IMR-90 (cell line): Measurements from ENCODE around the gene MALRD1.

Experiments used
- CEBPB ChIP-seq: IDR thresholded peaks from 2 replicates; pipeline ENCODE4 v1.6.1; 2012; ENCODE audit warnings: low read depth, low read length, improper control_type of control experiment
- CHD1 ChIP-seq: IDR thresholded peaks from 2 replicates; pipeline ENCODE4 v1.6.1; 2012; ENCODE audit warnings: low read depth, low read length, improper control_type of control experiment
- CTCF ChIP-seq: conservative IDR thresholded peaks from 2 replicates; pipeline ENCODE4 v1.5.1; 2012; ENCODE audit warnings: mild to moderate bottlenecking, low read depth, low read length, improper control_type of control experiment
- MAFK ChIP-seq: IDR thresholded peaks from 2 replicates; pipeline ENCODE4 v1.6.1; 2012; ENCODE audit warnings: low read depth, low read length, improper control_type of control experiment
- MXI1 ChIP-seq: IDR thresholded peaks from 2 replicates; pipeline ENCODE4 v1.6.1; 2012; ENCODE audit warnings: low read depth, mild to moderate bottlenecking, low read length, moderate library complexity, borderline replicate concordance
- POLR2A ChIP-seq: IDR thresholded peaks from 2 replicates; pipeline ENCODE4 v1.6.1; 2012; ENCODE audit warnings: mild to moderate bottlenecking, low read depth, low read length
- SMC3 ChIP-seq: fragments of 150-350 bp; IDR thresholded peaks from 2 replicates; pipeline ENCODE4 v1.6.1; 2016; ENCODE audit warnings: low read depth, mild to moderate bottlenecking, antibody characterized with exemption, low read length, moderate library complexity

- TF ChIP-seq CTCF (no peak), POLR2A (no peak), SMC3 (no peak), CEBPB (no peak), MAFK (no peak), CHD1 (no peak), MXI1 (no peak)
Measured at GRCh38 chr10:19577381-19577780, 528.8 kb downstream of the MALRD1 start.
